Caco-2 (cell line): ENCODE data around the gene ENOX1. TPM values are rescaled to one million over a fixed set of nuclear protein-coding genes. Genes with fewer than 3 reads are reported as not detected.

ENCODE experiments used
- BruUV-seq: library from RNA; stranded (reverse); fragments of 400-500 nt; replicated peaks from 2 replicates; lab custom pipeline; 2021; lab: Mats Ljungman, UMichigan
- CTCF ChIA-PET: fragments of 300-600 bp; sonication (Branson Sonifier 250); formaldehyde crosslinking; loops from one replicate; lab custom pipeline; 2022; ENCODE audit warnings: antibody characterized with exemption; lab: Charles Lee
- POLR2A ChIA-PET: fragments of 300-600 bp; sonication (Branson Sonifier 250); formaldehyde crosslinking; loops from one replicate; lab custom pipeline; 2022; ENCODE audit warnings: antibody characterized with exemption; lab: Charles Lee
- DNase-seq, 2 experiments: peaks; one replicate each; pipeline versions ENCODE4 v3.0.0 to v3.0.0-alpha.2; 2020 to 2022
- H3K27me3 ChIP-seq: replicated peaks from 2 replicates; pipeline ENCODE4 v1.6.0; 2011; ENCODE audit warnings: low read length; ENCODE audit not compliant: control insufficient read depth, insufficient read depth
- H3K36me3 ChIP-seq: 2 replicates; pipeline ENCODE4 v1.5.1; 2011; ENCODE audit warnings: low read length; ENCODE audit not compliant: control insufficient read depth, insufficient read depth
- H3K4me1 ChIP-seq: fragments of 250-450 bp; sonication (Bioruptor Pico); 2 replicates; pipeline ENCODE4 v1.5.1; 2020; ENCODE audit warnings: mild to moderate bottlenecking
- H3K4me3 ChIP-seq: 2 replicates; pipeline ENCODE4 v1.5.1; 2011; ENCODE audit warnings: low read depth, mild to moderate bottlenecking, control low read depth, low read length
- H3K9me3 ChIP-seq: fragments of 250-450 bp; sonication (Bioruptor Pico); 2 replicates; pipeline ENCODE4 v1.5.1; 2020; ENCODE audit warnings: mild to moderate bottlenecking, moderate library complexity
- H3K27ac Mint-ChIP-seq: one replicate; pipeline ENCODE4 v1.8.0; 2022; ENCODE audit warnings: mixed read lengths; ENCODE audit not compliant: unreplicated experiment
- H3K27me3 Mint-ChIP-seq: one replicate; pipeline ENCODE4 v1.8.0; 2022; ENCODE audit warnings: mixed read lengths; ENCODE audit not compliant: insufficient read depth, unreplicated experiment
- H3K36me3 Mint-ChIP-seq: one replicate; pipeline ENCODE4 v1.8.0; 2022; ENCODE audit warnings: mild to moderate bottlenecking, mixed read lengths; ENCODE audit not compliant: insufficient read depth, unreplicated experiment
- H3K4me1 Mint-ChIP-seq: one replicate; pipeline ENCODE4 v1.8.0; 2022; ENCODE audit warnings: low read depth, mixed read lengths; ENCODE audit not compliant: unreplicated experiment
- H3K4me3 Mint-ChIP-seq: one replicate; pipeline ENCODE4 v1.8.0; 2022; ENCODE audit warnings: mild to moderate bottlenecking, moderate library complexity, mixed read lengths; ENCODE audit not compliant: unreplicated experiment
- H3K9me3 Mint-ChIP-seq: one replicate; pipeline ENCODE4 v1.8.0; 2022; ENCODE audit warnings: mixed read lengths; ENCODE audit not compliant: unreplicated experiment
- intact Hi-C: fragments of 100-400 bp; cut with micrococcal nuclease; formaldehyde crosslinking; loops from one replicate; pipeline ENCODE4 v1.10.0; 2022; ENCODE audit not compliant: unreplicated experiment
- total RNA-seq: library from RNA; stranded (reverse); gene quantifications from 2 replicates; pipeline ENCODE4 v1.2.3, GENCODE V29; 2022
- TF ChIP-seq, protein P1 (sequence below), 2 experiments: fragments of 200-600 bp in 1 of 2; IDR thresholded peaks; 1 replicate in 1 of 2; 2 replicates in 1 of 2; pipeline versions ENCODE4 v1.5.1 to v1.8.0; 2011 to 2022; ENCODE audit warnings: antibody characterized with exemption in 1 of 2, control low read depth in 1 of 2, inconsistent platforms in 1 of 2, low read depth in 1 of 2, low read length in 1 of 2, mild to moderate bottlenecking in 1 of 2, moderate library complexity in 1 of 2; ENCODE audit not compliant: insufficient read depth in 1 of 2, severe bottlenecking in 1 of 2, unreplicated experiment in 1 of 2

The ENOX1 gene
- total RNA-seq, 1 experiment from 2014 or later: 9.1 TPM

- POLR2A ChIA-PET: interaction anchor here (0.6 kb wide), 1 partner anchor 20 kb away, joined by 3 read pairs; no protein-coding TSS in a partner anchor
- H3K4me3 ChIP-seq: no peak overlapping the region
- intact Hi-C loops: no loop called here
- H3K4me3 Mint-ChIP-seq: no peak overlapping the region
- H3K9me3 Mint-ChIP-seq: no peaks in the 10 kb centered on the region
- H3K27me3 ChIP-seq: no peaks in the 10 kb centered on the region
- BruUV-seq: no TSS peak
- CTCF ChIA-PET: no interaction called here
- DNase-seq: no peak
- no peaks in the 10 kb centered on the region for H3K9me3 ChIP-seq
- H3K36me3 Mint-ChIP-seq: peaks cover 5% of the 10 kb centered on the region
- peaks cover 7% of the 10 kb centered on the region for H3K4me1 Mint-ChIP-seq
- H3K36me3 ChIP-seq: no peaks in the 10 kb centered on the region
- H3K4me1 ChIP-seq: no peaks in the 10 kb centered on the region
- TF ChIP-seq, protein P1, sequence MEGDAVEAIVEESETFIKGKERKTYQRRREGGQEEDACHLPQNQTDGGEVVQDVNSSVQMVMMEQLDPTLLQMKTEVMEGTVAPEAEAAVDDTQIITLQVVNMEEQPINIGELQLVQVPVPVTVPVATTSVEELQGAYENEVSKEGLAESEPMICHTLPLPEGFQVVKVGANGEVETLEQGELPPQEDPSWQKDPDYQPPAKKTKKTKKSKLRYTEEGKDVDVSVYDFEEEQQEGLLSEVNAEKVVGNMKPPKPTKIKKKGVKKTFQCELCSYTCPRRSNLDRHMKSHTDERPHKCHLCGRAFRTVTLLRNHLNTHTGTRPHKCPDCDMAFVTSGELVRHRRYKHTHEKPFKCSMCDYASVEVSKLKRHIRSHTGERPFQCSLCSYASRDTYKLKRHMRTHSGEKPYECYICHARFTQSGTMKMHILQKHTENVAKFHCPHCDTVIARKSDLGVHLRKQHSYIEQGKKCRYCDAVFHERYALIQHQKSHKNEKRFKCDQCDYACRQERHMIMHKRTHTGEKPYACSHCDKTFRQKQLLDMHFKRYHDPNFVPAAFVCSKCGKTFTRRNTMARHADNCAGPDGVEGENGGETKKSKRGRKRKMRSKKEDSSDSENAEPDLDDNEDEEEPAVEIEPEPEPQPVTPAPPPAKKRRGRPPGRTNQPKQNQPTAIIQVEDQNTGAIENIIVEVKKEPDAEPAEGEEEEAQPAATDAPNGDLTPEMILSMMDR (IDR thresholded peaks at IDR 0.05; ENCODE audit: insufficient read depth in 1 of 2, low read depth in 1 of 2, low read length in 1 of 2, severe bottlenecking in 1 of 2, unreplicated experiment in 1 of 2): no peak
- H3K27me3 Mint-ChIP-seq: no peaks in the 10 kb centered on the region
- H3K27ac Mint-ChIP-seq: no peak overlapping the region
Observed at GRCh38 chr13:43757266-43757665, 29.5 kb downstream of the ENOX1 start.

DNA sequence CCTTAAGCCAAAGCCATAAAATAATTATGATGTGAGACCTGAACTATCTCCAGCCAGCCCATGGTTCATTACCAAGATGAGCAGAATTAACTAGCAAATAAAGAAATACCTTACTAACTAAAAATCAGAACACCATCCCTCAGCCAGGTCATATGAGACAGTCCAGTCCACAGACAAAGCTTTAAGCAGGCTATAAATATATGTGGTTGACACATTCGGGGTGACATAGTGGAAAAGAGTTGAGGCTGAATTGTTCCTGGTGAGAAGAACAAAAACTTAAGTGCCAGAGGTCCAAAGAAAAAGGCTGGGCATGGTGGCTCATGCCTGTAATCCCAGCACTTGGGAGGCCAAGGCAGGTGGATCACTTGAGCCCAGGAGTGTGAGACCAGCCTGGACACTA, 30.9 kb downstream of the ENOX1 start:
- ChIA-PET CTCF (no interaction called here), POLR2A (no interaction called here)
- Mint-ChIP-seq H3K36me3 (peaks cover 5% of the 10 kb centered on the region), H3K4me1 (peaks cover 7% of the 10 kb centered on the region), H3K4me3 (no peak overlapping the region), H3K27ac (no peak overlapping the region), H3K9me3 (no peaks in the 10 kb centered on the region), H3K27me3 (no peaks in the 10 kb centered on the region)
- BruUV-seq: no TSS peak
- Histone ChIP-seq H3K36me3 (no peaks in the 10 kb centered on the region), H3K9me3 (no peaks in the 10 kb centered on the region), H3K4me1 (no peaks in the 10 kb centered on the region), H3K27me3 (no peaks in the 10 kb centered on the region), H3K4me3 (no peak overlapping the region)
- intact Hi-C loops: no loop called here
- TF ChIP-seq, protein P1 (IDR thresholded peaks at IDR 0.05; ENCODE audit: insufficient read depth in 1 of 2, low read depth in 1 of 2, low read length in 1 of 2, severe bottlenecking in 1 of 2, unreplicated experiment in 1 of 2): no peak
- no peak for DNase-seq

DNA sequence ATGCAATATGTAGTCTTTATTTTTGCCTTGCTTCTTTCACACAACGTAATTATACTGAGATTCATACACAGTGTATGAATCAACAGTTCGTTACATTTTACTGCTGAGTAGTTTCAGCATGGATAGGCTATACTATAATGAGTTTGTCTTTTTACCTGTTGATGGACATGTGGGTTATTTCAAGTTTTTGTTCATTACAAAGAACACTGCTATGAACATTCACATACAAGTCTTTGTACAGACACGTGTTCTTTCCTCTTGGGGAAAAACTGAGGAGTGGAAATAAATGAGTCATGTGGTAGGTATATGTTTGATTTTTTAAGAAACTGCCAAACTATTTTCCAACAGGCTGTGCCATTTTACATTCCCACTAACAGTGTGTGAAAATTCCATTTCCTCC, 35.1 kb downstream of the ENOX1 start:
- H3K4me1 ChIP-seq: no peaks in the 10 kb centered on the region
- no peaks in the 10 kb centered on the region for H3K36me3 ChIP-seq
- no peak for DNase-seq
- no peaks in the 10 kb centered on the region for H3K9me3 ChIP-seq
- no peaks in the 10 kb centered on the region for H3K9me3 Mint-ChIP-seq
- no peak overlapping the region for H3K27ac Mint-ChIP-seq
- peaks cover 5% of the 10 kb centered on the region for H3K36me3 Mint-ChIP-seq
- peaks cover 7% of the 10 kb centered on the region for H3K4me1 Mint-ChIP-seq
- no peak overlapping the region for H3K4me3 ChIP-seq
- H3K27me3 ChIP-seq: no peaks in the 10 kb centered on the region
- CTCF ChIA-PET: no interaction called here
- H3K4me3 Mint-ChIP-seq: no peak overlapping the region
- H3K27me3 Mint-ChIP-seq: no peaks in the 10 kb centered on the region
- TF ChIP-seq, protein P1 (IDR thresholded peaks at IDR 0.05; ENCODE audit: insufficient read depth in 1 of 2, low read depth in 1 of 2, low read length in 1 of 2, severe bottlenecking in 1 of 2, unreplicated experiment in 1 of 2): no peak
- POLR2A ChIA-PET: no interaction called here
- BruUV-seq: no TSS peak
- intact Hi-C loops: no loop called here
